Activated naive CD8-positive, alpha-beta T cell treated with anti-CD3 and anti-CD28 coated beads, Interleukin-2, amount 50 U/mL, for 16 hours (primary cell): ENCODE measurements around the gene LIMS2.

Experiments
- DNase-seq: peaks from one replicate; pipeline ENCODE4 v3.0.0-alpha.2; 2020; ENCODE audit warnings: low read depth, low spot score

The LIMS2 gene

GRCh38 chr2:127623388-127624319 is 51.7 kb downstream of the LIMS2 start:
- no peak for DNase-seq

- no peak for DNase-seq
Observed at GRCh38 chr2:127622561-127623387, 52.6 kb downstream of the LIMS2 start.

- no peak for DNase-seq
Observed at GRCh38 chr2:127621981-127622431, 53.3 kb downstream of the LIMS2 start.

- no peak for DNase-seq
Observed at GRCh38 chr2:127620866-127621265, 54.5 kb downstream of the LIMS2 start.

GRCh38 chr2:127619877-127620705 is 55.2 kb downstream of the LIMS2 start:
- no peak for DNase-seq

- DNase-seq = no peak
Observed at GRCh38 chr2:127619203-127619590, 56.1 kb downstream of the LIMS2 start.

- DNase-seq = no peak
Observed at GRCh38 chr2:127618551-127619202, 56.7 kb downstream of the LIMS2 start.

GRCh38 chr2:127615511-127616166 is 59.7 kb downstream of the LIMS2 start:
- no peak for DNase-seq

GRCh38 chr2:127614731-127615130 is 60.6 kb downstream of the LIMS2 start:
- no peak for DNase-seq

- no peak for DNase-seq
Observed at GRCh38 chr2:127614246-127614645, 61.1 kb downstream of the LIMS2 start.

- no peak for DNase-seq
Observed at GRCh38 chr2:127612111-127612822, 63.1 kb downstream of the LIMS2 start.

GRCh38 chr2:127611076-127611925 is 64.0 kb downstream of the LIMS2 start:
- no peak for DNase-seq

GRCh38 chr2:127610561-127610960 is 64.8 kb downstream of the LIMS2 start:
- no peak for DNase-seq

- no peak for DNase-seq
Observed at GRCh38 chr2:127609818-127610217, 65.5 kb downstream of the LIMS2 start.

GRCh38 chr2:127609031-127609751 is 66.1 kb downstream of the LIMS2 start:
- no peak for DNase-seq

- no peak for DNase-seq
Observed at GRCh38 chr2:127608061-127609030, 67.0 kb downstream of the LIMS2 start.

- no peak for DNase-seq
Observed at GRCh38 chr2:127607399-127607908, 67.9 kb downstream of the LIMS2 start.
